Effector CD8-positive, alpha-beta T cell (primary cell): Measurements from ENCODE around the gene NOL4.

Experiments
- DNase-seq: peaks from one replicate; lab custom pipeline; 2025; lab: John Stamatoyannopoulos, UW

NOL4 gene

GRCh38 chr18:34196256-34196655, 28.5 kb downstream of the NOL4 start:
- DNase-seq = no peak

- DNase-seq = no peak
Measured at GRCh38 chr18:34194239-34194638, 30.5 kb downstream of the NOL4 start.

DNA sequence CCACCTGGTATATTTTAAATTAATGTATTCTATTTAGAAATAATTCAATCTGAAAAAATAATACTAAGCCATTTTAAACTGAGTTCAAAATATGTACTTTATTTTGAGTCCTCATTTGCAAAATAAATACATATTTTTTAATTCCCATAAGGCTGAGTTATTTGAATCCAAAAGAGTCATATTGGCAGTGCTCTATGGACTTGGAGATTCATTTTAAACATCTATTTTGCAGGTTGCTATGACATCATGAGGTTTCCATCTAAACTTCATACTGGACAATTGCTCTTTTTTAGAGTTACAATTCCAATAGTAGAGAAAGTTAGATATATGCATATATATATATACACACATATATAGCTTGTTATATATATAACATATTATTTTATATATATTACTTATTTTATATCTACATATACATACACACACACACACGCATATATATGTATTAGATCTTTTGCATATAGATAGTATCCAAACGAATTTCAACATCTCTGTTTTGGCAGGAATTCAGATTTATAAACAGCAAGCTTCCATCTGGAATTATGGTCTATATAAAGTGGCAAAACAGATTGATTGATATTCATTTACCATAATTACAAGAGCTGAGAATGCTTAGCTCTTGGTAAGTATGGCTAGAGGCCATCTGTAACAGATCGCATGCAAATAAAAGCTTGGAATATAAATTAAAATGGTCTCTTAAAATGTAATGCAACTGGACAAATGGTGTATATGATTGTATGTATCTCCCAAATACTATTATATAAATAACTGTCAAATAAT, 34.9 kb downstream of the NOL4 start:
- no peak for DNase-seq
